Purkinje cell (primary cell): ENCODE results near the gene ZSCAN31. TPM values are rescaled to one million over a fixed set of nuclear protein-coding genes. Genes with fewer than 3 reads are reported as not detected.

Experiments used
- polyA plus RNA-seq: library from polyadenylated mRNA; unstranded; fragments of >200 nt; fragmentation: Nextera tagmentation; gene quantifications from 2 replicates; pipeline ENCODE4 v1.2.1, GENCODE V29; 2014

ZSCAN31 gene
- 2.4 and 5.7 TPM in 2 replicates for polyA plus RNA-seq

GRCh38 chr6:28335564-28336283 is at the start of gene ZSCAN31:
Gene ZSCAN31, minus strand, starts transcription at chr6:28336148. Its CDS starts 6,465 bp downstream, at chr6:28329683.

GRCh38 chr6:28349892-28350737 is 14.2 kb upstream of the ZSCAN31 start, which contains the start of gene ZKSCAN3:
Gene ZKSCAN3, plus strand, starts transcription at chr6:28349947. Its CDS starts 9,640 bp downstream, at chr6:28359587.

GRCh38 chr6:28281288-28282064 is 54.5 kb downstream of the ZSCAN31 start, which contains the start of gene PGBD1:
Gene PGBD1, plus strand, starts transcription at chr6:28281572. Its CDS starts 2,242 bp downstream, at chr6:28283814.

Other genes starting within 250 kb of the ZSCAN31 start
- gene ZSCAN16, start 211.5 kb downstream of the ZSCAN31 start, polyA plus RNA-seq, result 0.43 and 6.8 TPM in 2 replicates
- gene ZKSCAN8, start 194.3 kb downstream of the ZSCAN31 start, polyA plus RNA-seq, result 4.5 and 4.8 TPM in 2 replicates
- 3.0 and 9.8 TPM in 2 replicates for gene ZSCAN9, start 110.9 kb downstream of the ZSCAN31 start, polyA plus RNA-seq
- 0.23 and 2.5 TPM in 2 replicates for gene ZKSCAN4, start 83.9 kb downstream of the ZSCAN31 start, polyA plus RNA-seq
- gene NKAPL, start 76.9 kb downstream of the ZSCAN31 start, polyA plus RNA-seq, result 6.6 and 12.0 TPM in 2 replicates
- gene ZSCAN26, start 69.0 kb downstream of the ZSCAN31 start, polyA plus RNA-seq, result 18.7 and 19.7 TPM in 2 replicates
- gene PGBD1, start 54.6 kb downstream of the ZSCAN31 start, polyA plus RNA-seq, result 3.1 and 7.1 TPM in 2 replicates
- 2.8 TPM in 1 of 2 replicates, not detected in the other for gene ZKSCAN3, start 13.8 kb upstream of the ZSCAN31 start, polyA plus RNA-seq
- gene ZSCAN12, start 63.6 kb upstream of the ZSCAN31 start, polyA plus RNA-seq, result 2.2 and 2.8 TPM in 2 replicates
- gene ZSCAN23, start 107.3 kb upstream of the ZSCAN31 start, polyA plus RNA-seq, result 1.2 TPM in 1 of 2 replicates, not detected in the other
- gene GPX6, start 179.6 kb upstream of the ZSCAN31 start, polyA plus RNA-seq, result not detected in 2 replicates
- not detected in 2 replicates for gene GPX5, start 189.7 kb upstream of the ZSCAN31 start, polyA plus RNA-seq